ENCODE measurements around the gene ATP5PF. TPM values are rescaled to one million over a fixed set of nuclear protein-coding genes. Genes with fewer than 3 reads are reported as not detected.
"Not testable (repeated sequence)": the region's sequence is repeated elsewhere in the genome, so short reads cannot be mapped to it uniquely, and the experiment has no call there.

The ATP5PF gene
- 93.3 and 104 TPM in 2 replicates for total RNA-seq (2014; rRNA removed; shearing (Covaris generic))
- polyA plus RNA-seq (2014; cell fraction: nucleus; rRNA removed), result 38.5 and 41.8 TPM in 2 replicates

DNA sequence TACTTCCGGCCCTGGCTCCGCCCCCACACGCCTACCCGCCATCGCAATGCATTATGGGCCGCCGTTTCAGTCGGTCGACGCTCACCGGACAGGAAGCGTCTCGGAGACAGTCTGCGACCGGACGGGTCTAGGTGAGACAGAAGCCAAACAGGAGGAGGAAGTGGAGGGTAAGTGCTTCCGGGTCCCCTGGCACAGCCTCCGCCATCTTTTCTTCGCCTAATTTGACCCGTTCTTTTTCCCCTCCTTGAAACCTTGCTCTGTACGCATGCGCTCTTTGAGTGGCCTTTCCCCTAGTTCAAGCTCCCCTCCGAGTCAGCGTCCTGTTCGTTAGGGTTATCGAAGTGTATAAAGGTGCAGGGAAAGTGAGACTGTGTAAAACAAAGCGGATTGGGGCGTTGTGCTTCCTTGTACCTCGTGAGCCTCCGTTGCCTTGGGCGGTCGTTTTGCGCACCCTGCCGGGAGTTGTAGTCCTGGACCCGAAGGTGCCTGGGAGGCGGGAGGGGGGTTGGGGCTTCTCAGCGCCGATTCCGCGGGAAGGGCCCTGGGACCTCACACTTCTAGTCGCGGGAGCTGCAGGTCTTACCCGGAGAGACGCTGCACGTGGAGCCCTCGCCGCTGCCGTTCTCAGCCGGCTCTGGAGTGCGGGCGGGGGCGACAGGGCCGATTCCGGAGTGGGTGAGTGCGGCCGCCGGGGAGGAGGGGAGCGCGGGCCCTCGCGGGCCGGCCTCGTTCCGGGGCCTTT, at the start of gene ATP5PF, which contains the start of gene GABPA:
TSS of gene ATP5PF (minus strand) at position 1 of the 742 bp plus-strand sequence. CDS start 5,110 bp downstream, outside the sequence.
TSS of gene GABPA (plus strand) at position 69 of the 742 bp plus-strand sequence. CDS start 6,627 bp downstream, outside the sequence.
- peak; percentile 95 for DNase-seq (ENCODE audit: extremely low read depth, low read depth)

- not testable (repeated sequence) for DNase-seq (ENCODE audit: extremely low read depth, low read depth)
These were observed 43.6 kb upstream of the ATP5PF start for GRCh38 chr21:25778126-25778875.

DNA sequence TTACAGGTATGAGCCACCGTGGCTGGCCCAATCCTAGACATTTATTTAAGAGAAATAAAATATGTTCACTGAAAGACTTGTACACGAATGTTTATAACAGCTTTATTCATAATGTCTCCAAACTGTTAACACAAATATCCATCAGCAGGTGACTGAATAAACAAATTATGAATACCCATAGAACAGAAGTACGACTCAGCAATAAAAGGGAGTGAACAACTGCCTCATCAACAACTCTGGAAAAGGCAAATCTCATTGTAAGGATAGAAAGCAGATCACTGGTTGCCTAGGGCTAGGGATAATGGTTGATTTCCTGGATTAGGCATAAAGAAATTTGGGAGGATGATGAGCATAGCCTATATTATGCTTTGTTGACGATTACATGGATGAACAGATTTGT, 41.7 kb upstream of the ATP5PF start:
- DNase-seq (ENCODE audit: extremely low read depth, low read depth), result no peak

GRCh38 chr21:25772686-25773085, 38.0 kb upstream of the ATP5PF start:
- no peak for DNase-seq (ENCODE audit: extremely low read depth, low read depth)

DNA sequence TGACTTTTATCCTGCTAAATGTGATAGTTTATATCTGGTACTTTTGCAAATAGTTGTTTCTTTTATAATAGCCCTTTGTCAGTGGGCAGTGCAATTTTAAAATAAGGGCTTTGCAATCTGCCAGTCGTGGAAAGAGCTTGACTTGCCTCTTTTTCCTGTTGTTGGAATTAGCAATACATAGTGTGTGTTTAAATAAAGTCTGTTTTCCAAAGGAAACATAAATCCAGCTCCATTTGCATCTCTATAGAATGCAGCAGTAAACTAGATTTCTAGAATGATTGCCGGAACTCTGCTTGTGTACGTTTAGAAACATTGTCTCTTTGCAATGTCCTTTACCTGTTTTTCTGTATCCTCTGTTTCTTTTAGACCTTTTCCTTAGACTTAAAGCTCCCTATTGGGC, 33.2 kb upstream of the ATP5PF start:
- DNase-seq (ENCODE audit: extremely low read depth, low read depth), result no peak

DNA sequence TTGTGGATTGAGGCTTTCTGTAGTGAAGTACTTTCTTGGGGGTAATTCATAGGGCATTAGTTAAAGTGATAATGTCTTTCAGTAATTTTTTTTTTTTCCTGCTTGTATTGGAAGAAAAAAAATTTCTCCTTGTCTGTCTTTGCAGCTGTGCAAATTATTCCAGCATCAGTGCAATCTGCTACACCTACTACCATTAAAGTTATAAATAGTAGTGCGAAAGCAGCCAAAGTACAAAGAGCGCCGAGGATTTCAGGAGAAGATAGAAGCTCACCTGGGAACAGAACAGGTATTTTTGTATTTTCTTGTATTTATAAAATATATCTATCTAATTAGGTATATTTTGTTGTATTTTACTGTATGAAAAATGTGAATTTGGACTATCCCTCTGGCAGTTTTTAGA, 29.4 kb upstream of the ATP5PF start:
- DNase-seq (ENCODE audit: extremely low read depth, low read depth), result no peak

DNA sequence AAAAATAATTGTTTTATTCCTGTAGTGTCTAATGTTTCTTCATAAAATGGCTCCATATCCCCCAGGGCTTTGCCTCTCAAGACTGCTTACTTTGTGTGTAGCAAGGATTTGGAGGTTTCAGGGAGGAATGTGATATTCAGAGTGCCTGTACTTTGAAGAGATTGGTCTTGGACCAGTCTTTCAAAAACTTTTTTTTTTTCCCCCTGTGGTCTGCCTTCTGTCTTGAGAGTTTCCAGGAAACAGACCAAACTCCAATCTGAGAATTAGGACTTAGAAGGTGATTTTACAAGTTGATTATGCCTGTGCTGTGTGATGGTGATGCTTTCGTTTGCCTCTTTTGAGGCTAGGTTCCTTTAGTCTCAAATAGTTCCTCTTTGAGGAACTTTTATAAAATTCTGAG, 26.0 kb upstream of the ATP5PF start:
- no peak for DNase-seq (ENCODE audit: extremely low read depth, low read depth)

DNA sequence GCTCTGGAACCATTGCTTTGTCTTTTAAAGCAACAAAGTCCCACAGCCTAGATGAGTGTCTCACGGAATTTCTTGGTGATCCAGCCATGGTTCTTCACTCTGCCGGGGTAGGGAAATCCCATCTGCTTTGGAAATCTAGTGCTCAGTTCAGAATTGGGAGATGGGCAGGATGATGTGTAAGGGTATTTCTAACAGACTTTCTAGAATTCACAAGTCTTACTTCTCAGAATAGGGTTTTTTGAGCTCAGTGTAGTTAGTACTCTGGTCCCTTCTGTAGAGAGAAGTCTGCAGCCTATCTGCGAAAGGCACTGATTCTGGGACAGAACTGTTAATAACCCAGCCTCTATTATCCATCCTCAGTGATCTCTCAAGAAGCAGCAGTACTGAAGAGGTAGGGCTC, 25.4 kb upstream of the ATP5PF start:
- no peak for DNase-seq (ENCODE audit: extremely low read depth, low read depth)

- DNase-seq (ENCODE audit: extremely low read depth, low read depth), result no peak
These were observed 24.9 kb upstream of the ATP5PF start for GRCh38 chr21:25759573-25759972.

DNA sequence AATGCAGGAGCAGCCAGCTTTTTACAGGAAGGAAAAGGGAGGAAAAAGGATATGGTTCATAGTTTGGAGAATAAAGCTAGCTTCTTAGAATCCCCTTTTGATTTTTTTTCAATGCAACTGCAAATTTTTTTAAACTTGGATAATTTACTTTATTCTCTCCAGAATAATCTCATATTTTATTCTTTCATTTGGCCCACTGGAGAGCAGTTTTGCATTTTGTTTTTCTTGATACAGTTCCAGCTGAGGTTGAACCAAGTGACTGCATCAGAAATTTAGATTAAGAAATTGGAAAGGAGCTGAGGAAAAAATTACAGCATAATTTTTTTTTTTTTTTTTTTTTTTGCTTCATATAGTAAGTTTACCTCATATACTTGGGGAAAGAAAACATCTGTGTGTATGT, 22.8 kb upstream of the ATP5PF start:
- DNase-seq (ENCODE audit: extremely low read depth, low read depth), result no peak

DNA sequence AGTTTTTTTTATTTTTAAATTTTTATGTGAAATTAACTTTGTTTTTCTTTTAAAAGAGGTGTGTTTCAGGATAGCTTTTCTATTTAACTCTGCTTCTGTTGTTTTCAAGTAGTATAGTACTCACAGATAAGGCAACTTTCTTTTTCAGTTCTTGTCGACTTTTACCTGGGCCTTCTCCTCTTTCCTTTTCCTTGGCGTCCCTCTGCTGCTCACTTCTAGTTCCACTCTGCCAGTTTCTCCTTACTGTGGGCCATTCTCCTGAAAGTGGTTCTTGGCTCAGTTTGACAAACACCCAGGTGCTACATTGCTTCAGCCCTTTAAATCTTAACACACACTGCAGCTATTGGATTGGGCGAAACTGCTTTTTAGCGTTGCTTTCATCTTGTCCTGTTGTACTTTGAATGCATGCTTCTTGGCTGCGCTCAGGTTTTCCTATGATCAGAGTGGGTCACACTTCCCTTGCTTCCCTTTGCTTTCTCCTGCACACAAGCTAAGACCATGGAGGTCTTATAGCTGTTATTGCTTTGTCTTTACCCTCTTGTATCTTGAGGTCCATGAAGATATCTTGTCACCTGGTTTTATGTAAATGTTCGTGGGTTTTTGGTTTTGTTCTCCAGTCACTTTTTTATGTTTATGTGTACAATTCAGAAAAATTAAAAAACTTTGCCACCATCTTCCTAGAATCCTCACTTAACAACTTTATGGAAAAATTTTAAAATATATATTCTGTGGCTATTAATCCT, 21.7 kb upstream of the ATP5PF start:
- DNase-seq (ENCODE audit: extremely low read depth, low read depth), result no peak

GRCh38 chr21:25752416-25752815, 17.7 kb upstream of the ATP5PF start:
- no peak for DNase-seq (ENCODE audit: extremely low read depth, low read depth)

- DNase-seq (ENCODE audit: extremely low read depth, low read depth), result no peak
These were observed 15.4 kb upstream of the ATP5PF start for GRCh38 chr21:25750085-25750484.

- no peak for DNase-seq (ENCODE audit: extremely low read depth, low read depth)
These were observed 10.2 kb upstream of the ATP5PF start for GRCh38 chr21:25744854-25745253.

GRCh38 chr21:25742900-25743299, 8.2 kb upstream of the ATP5PF start:
- DNase-seq (ENCODE audit: extremely low read depth, low read depth), result no peak

DNA sequence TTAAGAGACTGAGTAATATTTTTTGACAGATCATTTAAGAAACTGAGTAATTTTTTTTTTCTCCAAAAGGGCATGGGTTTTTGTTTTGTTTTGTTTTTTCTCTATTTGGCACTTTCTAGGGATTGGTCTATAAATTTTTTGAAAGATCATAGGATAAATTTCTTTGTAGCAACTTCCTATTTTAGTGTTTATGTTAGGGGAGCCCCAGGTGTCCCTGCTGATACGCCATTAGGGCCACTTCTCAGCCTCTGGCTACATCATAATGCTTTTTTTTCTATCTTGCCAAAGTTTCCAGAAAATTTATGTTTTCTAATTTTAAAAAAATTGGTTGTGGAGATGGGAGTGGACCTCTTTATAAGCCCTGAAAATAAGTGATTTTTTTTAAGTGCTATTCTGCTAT, 2.7 kb upstream of the ATP5PF start:
- DNase-seq (ENCODE audit: extremely low read depth, low read depth), result no peak

- DNase-seq (ENCODE audit: extremely low read depth, low read depth), result peak; percentile 69
These were observed 1.2 kb upstream of the ATP5PF start for GRCh38 chr21:25735646-25736597.

GRCh38 chr21:25734654-25734903, 125 bp downstream of the ATP5PF start:
- DNase-seq (ENCODE audit: extremely low read depth, low read depth), result no peak

- no peak for DNase-seq (ENCODE audit: extremely low read depth, low read depth)
These were observed 648 bp downstream of the ATP5PF start for GRCh38 chr21:25733859-25734653.
